Epithelial cell of prostate (primary cell): ENCODE data around the gene MST1.
A peak's percentile ranks its signal among the peaks of the same experiment; 100 is the strongest.

Source experiments
- DNase-seq: peaks from one replicate; pipeline ENCODE4 v3.0.0-alpha.2; 2011; ENCODE audit warnings: low read depth, low spot score
- H3K27ac ChIP-seq: fragments of 450-650 bp; 2 replicates; pipeline ENCODE4 v1.5.1; 2017; ENCODE audit warnings: mild to moderate bottlenecking

Gene MST1

GRCh38 chr3:49719214-49719884 lies 30.1 kb upstream of the MST1 start, which contains the start of gene AMIGO3:
TSS of gene AMIGO3 (minus strand) at chr3:49719684. CDS start at chr3:49719465, 219 bp downstream.
- H3K27ac ChIP-seq = no peak within 1 kb of the TSS
- peak; percentile 53 for DNase-seq

- no peak for DNase-seq
- no peak overlapping the region for H3K27ac ChIP-seq
Measured at GRCh38 chr3:49718858-49719213, 29.6 kb upstream of the MST1 start.

DNA sequence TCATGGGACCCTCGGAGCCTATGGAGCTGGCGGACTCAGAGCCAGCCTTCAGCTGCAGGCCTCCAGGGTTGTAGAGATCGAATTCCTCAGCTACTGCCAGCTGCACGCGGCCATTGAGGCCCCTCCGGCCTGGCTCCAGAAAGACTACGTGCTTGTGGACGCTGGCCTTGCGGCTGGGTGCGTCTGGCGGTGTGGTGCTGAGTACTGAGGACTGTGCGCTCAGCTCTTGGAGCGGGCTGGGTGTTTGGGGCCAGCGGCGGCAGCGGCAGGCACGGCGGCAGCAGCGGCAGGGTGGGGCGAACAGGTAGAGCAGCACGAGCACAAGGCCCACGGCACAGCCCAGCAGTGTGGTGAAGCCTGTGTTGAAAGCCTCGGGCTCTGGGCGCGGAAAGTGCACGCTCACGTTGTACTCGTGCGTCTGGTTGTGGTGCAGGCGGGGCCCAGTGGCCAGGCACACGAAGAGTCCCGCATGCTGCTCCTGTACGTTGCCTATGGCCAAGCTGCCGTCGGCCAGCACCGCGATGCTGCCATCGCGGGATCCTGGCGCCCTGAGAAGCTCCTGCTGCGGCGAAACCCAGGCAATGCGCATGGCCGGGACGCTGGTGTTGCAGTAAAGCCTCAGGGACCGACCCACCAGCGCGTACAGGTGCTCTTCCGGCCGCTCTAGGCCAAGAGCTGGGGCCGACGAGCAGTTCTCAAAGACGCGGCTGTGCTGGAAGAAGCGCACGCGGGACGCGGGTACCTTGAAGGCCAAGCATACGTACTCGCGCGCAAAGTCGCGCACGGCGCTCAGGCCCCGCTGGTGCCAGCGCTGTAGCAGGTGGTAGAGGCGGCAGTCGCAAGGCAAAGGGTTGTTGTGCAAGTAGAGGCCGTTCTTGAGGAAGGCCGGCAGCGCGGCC lies 28.9 kb upstream of the MST1 start:
- H3K27ac ChIP-seq = no peak overlapping the region
- no peak for DNase-seq

- H3K27ac ChIP-seq = no peak overlapping the region
- DNase-seq = no peak
Measured at GRCh38 chr3:49717211-49717958, 28.1 kb upstream of the MST1 start.

- DNase-seq = no peak
- no peak overlapping the region for H3K27ac ChIP-seq
Measured at GRCh38 chr3:49716691-49717210, 27.5 kb upstream of the MST1 start.

GRCh38 chr3:49716169-49716568 lies 26.9 kb upstream of the MST1 start:
- DNase-seq = no peak
- H3K27ac ChIP-seq = no peak overlapping the region

- DNase-seq = no peak
Measured at GRCh38 chr3:49715611-49716121, 26.4 kb upstream of the MST1 start.

DNA sequence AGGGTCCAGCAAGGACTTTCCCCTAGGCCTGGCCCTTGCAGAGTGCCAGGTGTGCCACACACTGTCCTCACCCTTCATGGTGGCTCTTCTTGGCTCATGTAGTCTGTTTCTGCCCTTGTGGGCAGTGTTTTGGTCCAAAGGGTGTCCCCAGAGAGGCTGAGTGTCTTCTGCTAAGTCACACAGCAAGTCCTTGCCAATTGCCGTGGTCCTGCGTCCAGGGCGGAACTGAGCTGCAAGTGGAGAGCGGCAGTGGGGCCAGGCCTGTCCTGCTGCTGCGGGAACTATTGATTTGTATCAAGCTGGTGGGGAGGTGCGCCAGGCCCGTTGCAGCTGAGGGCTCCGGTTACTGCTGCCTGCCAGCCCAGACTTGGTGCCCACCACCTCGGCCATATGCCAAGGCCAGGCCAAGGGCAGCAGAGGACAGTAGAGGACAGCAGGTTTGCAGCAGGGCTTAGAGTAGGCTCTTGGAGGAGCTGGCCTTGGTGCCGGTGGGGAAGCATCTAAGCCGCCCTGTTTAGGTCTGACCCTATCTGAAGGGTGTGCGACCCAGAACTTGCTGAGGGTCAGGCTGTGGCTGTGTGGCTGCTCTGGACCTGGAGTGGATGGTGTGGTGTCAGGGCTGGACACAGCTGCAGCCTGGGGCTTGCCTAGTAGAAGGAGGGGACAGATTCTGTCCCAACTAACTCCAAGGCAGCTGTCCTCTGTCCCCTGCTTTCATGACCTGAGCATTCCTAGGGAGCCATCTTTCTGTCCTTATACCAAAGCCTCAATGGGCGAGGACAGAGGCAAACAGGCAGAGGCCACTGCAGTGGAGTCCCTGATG lies 25.7 kb upstream of the MST1 start:
- no peak overlapping the region for H3K27ac ChIP-seq
- no peak for DNase-seq

More at GRCh38 chr3:49715611-49716121, 26.4 kb upstream of the MST1 start:
- no peak overlapping the region for H3K27ac ChIP-seq

DNA sequence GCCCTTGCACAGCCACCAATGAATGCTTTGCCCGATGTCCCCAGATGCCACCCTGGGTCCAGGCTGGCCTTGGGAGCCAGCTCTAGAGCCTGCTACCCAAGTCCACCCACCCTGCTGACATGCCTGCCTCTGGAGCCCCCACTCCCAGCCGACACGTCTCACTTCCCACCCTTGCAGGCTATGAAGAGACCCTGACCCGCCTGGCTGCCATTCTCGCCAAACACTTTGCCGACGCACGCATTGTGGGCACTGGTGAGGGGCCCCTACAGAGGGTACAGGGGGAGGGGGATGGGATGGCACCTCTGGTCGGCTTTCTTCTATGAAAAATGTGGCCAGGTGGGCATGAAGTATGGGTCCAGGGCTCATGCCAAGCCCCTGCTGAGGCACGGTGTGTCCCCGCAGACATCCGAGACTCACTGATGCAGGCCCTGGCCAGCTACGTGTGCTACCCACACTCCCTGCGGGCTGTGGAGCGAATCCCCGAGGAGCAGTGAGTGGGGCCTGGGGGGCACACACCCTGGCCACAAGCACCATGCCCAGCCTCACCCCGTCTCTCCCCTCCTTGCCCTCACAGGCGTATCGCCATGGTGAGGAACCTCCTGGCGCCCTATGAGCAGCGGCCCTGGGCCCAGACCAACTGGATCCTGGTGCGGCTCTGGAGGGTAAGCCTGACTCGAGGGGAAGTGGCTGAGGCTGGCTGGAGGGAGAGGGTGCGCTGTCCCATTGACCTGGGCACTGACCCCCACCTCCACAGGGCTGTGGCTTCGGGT lies 24.2 kb upstream of the MST1 start:
- no peak for DNase-seq

GRCh38 chr3:49712631-49713317 lies 23.5 kb upstream of the MST1 start:
- DNase-seq = no peak
- H3K27ac ChIP-seq = no peak overlapping the region

More for the DNA sequence above, 24.2 kb upstream of the MST1 start:
- no peak overlapping the region for H3K27ac ChIP-seq

GRCh38 chr3:49712166-49712565 lies 22.9 kb upstream of the MST1 start:
- no peak overlapping the region for H3K27ac ChIP-seq
- DNase-seq = no peak

GRCh38 chr3:49711489-49711888 lies 22.2 kb upstream of the MST1 start:
- H3K27ac ChIP-seq = no peak overlapping the region
- no peak for DNase-seq

GRCh38 chr3:49709852-49710251 lies 20.6 kb upstream of the MST1 start:
- H3K27ac ChIP-seq = no peak overlapping the region
- DNase-seq = no peak

DNA sequence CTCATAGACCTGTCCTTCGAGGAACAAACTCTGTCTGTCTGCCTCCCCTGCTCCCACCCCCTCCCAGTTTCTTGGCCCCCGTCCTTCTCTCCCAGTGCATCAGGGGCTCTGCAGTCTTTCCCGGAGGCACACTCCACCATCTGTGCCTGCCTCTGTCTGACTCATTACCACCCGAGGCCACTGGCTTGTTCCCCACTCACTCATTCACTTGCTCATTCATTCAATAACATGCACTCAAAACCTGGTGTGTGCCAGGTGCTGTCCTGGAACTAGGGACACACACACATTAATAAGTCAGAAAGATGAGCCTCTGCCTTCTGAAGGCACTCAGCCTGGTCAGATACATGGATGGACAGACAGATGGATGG lies 17.8 kb upstream of the MST1 start:
- no peak overlapping the region for H3K27ac ChIP-seq
- no peak for DNase-seq

GRCh38 chr3:49706456-49707112 lies 17.3 kb upstream of the MST1 start:
- DNase-seq = no peak
- no peak overlapping the region for H3K27ac ChIP-seq

GRCh38 chr3:49705390-49705960 lies 16.2 kb upstream of the MST1 start:
- no peak overlapping the region for H3K27ac ChIP-seq
- no peak for DNase-seq

- DNase-seq = no peak
Measured at GRCh38 chr3:49704629-49705028, 15.4 kb upstream of the MST1 start.

More at GRCh38 chr3:49704629-49705028, 15.4 kb upstream of the MST1 start:
- no peak overlapping the region for H3K27ac ChIP-seq
